RCC 7860 (cell line): ENCODE results near the gene AASDH.

ENCODE experiments used
- DNase-seq: peaks from one replicate; pipeline ENCODE4 v3.0.0-alpha.2; 2015; ENCODE audit warnings: low spot score
- FAIRE-seq: peaks from 2 replicates; lab custom pipeline; 2012; peaks lifted over from hg19 to GRCh38; lab: Jason Lieb, UNC

The AASDH gene

DNA sequence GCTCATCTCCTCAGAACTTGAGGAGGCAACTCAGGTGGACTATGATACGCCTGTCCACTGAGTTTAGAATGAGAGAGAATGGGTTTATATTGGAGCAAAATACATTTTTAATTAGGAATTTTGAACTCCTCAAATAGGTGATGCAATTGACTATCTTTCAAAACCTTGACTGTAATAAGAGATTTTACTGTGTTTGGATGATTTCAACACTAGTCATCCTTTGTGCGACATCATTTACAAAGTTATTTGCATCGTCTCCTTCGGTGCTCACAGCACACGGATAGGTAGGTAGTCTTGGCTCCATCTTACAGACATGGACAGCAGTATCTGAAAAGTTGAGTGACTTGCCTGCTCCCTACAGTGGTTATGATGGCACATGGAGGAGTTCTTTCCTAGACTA is 67.0 kb downstream of the AASDH start:
- DNase-seq = no peak
- FAIRE-seq = no peak

DNA sequence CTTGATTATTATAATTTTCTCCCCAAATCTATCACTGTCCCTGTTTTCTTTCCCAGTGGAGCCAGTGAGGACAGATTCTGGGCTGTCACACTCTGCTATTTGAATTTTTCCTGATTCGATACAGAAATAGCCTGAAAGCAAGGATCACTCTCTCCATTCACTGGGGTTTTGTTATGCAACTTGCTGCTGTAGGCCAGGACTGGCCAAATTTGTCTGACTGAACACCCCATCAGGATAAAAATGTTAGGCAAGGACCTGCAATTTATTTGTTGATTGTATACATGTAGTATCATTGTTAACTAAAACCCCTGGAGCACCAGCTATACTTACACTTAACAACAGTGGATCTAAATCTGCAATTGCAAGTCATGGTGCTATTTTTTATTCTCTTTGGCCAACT is 68.7 kb downstream of the AASDH start:
- FAIRE-seq (no peak), DNase-seq (no peak)

DNA sequence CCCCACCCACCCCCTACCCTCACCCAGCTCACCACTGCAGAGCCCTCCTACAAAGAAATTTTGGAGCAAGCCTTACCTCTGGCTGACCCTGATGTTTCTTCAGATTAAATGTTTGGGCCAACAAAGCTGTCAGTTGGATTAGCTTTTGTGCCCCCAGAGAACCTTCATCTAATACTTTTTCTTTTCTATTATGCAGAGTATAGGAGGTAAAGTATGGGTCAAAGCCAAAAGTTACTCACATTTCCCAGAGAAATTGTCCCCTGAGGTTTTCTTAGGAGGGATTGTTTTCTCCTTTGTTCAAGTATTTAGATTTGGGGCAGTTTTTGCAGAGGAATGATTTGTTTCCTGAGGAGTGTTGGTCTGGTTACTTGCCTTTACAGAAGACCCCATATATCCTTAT is 69.5 kb downstream of the AASDH start:
- DNase-seq (no peak), FAIRE-seq (no peak)

DNA sequence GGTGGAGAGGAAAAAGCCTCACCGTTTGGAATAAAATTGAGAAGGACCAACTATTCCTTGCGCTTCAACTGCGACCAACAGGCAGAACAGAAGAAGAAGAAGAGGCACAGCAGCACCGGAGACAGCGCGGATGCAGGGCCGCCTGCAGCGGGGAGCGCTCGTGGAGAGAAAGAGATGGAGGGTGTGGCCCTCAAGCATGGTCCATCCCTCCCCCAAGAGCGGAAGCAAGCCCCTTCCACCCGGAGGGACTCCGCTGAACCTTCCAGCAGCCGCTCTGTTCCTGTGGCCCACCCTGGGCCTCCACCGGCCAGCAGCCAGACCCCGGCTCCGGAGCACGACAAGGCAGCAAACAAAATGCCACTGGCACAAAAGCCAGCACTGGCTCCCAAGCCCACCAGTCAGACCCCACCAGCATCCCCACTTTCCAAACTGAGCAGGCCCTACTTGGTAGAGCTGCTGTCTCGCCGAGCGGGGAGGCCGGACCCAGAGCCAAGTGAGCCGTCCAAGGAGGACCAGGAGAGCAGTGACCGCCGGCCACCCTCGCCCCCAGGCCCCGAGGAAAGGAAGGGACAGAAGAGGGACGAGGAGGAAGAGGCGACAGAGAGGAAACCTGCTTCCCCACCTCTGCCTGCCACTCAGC is 71.2 kb downstream of the AASDH start:
- no peak for FAIRE-seq
- DNase-seq = no peak

DNA sequence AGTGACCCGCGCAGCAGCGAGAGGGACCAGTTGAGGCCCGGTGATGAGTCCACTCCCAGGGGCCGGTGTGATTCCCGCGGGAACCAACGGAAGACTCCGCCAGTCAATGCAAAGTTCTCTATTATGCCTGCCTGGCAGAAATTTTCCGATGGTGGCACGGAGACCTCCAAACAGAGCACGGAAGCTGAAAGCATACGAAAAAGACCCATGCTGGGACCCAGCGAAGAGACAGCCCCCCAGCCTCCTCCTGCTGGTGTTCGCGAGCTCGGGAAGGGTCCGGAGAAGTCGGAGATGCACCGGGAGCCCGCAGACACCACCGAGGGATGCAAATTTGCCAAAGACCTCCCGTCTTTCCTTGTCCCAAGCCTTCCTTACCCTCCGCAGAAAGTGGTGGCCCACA is 71.7 kb downstream of the AASDH start:
- no peak for FAIRE-seq
- DNase-seq = no peak

DNA sequence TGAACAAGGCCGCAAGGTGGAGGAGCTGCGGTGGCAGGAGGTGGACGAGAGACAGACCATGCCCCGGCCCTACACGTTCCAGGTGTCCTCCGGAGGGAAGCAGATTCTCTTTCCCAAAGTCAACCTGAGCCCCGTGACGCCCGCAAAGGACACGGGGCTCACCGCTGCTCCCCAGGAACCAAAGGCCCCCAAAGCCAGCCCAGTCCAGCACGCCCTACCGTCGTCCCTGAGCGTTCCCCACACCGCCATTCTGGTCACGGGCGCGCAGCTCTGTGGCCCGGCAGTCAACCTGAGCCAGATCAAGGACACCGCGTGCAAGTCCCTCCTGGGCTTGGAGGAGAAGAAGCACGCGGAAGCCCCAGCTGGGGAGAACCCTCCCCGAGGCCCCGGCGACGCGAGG is 72.2 kb downstream of the AASDH start:
- no peak for DNase-seq
- no peak for FAIRE-seq

DNA sequence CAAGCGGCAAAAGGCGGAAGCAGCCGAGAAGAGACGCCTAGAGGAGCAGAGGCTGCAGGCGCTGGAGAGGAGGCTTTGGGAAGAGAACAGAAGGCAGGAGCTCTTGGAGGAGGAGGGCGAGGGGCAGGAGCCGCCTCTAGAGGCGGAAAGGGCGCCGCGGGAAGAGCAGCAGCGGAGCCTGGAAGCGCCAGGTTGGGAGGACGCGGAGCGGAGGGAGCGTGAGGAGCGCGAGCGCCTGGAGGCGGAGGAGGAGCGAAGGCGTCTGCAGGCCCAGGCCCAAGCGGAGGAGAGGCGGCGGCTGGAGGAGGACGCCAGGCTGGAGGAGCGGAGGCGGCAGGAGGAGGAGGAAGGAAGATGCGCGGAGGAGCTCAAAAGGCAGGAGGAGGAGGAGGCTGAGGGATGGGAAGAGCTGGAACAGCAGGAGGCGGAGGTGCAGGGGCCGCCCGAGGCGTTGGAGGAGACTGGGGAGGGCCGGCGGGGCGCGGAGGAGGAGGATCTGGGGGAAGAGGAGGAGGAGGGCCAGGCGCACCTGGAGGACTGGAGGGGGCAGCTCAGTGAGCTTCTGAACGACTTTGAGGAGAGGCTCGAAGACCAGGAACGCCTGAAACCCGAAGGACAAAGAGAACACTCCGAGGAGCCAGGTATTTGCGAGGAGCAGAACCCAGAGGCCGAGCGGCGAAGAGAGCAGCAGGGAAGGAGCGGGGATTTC is 72.9 kb downstream of the AASDH start:
- FAIRE-seq (no peak), DNase-seq (no peak)

DNA sequence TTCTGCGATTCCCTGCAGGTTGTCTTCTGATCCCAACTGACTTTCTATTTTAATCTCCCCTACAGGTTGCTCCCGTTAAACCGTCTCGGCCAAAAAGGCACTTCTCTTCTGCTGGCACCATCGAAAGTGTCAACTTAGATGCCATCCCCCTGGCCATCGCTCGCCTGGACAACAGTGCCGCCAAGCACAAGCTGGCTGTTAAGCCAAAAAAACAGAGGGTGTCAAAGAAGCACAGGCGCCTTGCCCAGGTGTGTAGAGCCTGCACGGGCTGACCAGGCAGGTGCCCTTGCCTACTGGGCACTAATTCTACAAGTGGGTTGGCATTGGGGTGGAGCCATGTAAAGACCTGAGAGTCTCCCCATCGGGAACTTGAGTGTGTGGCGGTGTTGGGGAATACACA is 74.2 kb downstream of the AASDH start:
- DNase-seq (no peak), FAIRE-seq (no peak)

DNA sequence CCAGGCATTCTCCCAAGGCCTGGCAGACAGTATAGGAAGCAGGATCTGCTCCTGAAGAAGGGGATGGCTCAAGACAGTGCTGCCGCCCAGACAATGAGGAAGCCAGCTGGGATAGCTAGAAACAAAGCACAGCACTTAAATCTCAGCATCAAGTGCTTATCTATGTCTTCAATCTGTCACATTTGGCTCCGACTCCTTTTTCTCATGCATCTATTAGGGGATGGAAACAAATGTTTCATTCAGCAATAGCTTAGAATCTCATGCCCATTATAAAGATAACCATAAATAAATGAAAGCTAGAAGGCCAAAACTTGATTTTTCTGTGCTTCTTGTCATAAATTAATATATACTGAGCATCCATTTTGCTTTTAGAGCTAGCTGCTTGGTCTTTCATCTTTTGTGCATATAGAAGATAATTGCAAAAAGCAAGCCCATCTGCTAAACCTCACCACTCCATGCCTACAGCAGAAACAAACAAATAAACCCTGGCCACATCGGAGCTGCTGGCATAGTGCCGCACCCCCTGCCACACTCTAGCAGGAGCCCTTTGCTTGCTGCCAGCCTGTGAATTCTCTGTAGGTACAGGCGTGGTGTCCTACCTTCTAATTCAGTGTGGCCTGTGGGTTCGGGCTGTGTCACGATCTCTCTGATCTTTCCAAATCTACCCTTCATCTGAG is 75.9 kb downstream of the AASDH start:
- no peak for DNase-seq
- no peak for FAIRE-seq

DNA sequence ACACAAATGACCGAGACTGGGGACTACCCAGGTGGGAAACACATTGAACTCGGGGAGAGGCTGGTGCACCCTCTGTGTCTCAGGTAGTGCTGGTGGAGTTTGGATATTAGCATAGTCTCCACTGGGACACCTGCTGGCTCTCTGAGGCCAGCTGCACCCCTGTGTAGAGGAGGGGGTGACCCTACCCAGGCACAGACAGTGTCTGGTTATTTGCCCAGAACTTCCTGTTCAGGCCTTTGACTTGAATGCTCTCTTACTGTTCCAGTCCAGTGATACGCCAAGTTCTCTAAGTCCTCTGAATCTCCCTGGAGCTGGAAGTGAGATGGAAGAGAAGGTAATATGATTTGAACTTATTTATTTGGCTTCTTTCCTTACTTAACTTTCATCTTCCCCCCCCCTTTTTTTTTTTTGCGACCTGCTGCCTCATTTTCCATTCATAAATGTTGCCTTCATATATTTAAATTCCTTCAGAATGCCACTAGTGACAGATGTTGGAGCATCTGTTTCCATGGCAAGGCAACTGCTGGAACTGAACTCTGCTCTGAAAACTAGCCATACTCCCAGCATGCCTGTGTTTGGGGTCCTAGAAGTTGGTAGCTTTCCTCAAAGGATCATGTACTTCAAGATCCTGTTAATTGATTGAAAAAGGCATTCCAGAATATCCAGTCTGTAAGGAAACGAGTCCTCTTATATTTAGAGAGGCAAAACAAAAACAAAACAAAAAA is 76.7 kb downstream of the AASDH start:
- FAIRE-seq (no peak), DNase-seq (no peak)

DNA sequence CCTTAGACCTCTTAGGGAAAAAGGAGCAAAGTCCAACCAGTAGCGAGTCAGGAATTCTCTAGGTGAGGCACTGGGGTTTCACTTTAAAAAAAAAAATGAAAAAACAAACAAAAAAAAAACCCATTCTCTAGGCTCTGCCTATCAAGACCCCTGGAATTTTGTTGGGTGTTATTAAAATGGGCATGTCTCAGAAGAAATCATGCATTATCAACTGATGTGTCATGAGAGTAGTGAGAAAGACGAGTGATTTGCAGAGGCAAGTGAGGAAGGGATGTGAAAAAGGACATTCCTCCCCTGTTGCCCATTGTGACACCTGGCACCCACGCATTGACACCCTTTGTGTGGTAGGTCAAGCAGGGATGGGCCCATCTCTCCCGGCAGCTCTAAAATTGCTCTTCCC is 78.9 kb downstream of the AASDH start:
- FAIRE-seq (no peak), DNase-seq (no peak)

DNA sequence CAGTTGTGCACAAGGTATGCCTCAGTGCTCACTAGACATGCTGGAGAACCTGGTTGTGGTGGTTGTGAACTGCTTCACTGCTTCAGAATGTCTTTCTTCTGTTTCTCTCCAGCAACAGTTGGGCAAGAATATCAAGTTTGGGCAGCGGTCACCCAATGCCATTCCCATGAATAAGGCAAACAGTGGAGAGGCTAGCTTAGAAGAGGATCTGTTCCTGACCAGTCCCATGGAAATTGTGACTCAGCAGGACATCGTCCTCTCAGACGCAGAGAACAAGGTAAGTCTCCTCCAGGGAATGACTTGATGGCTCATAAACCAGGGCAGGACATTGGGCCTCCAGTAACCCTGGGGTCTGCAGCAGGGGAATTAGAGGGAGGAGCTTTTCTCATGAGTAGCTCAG is 79.9 kb downstream of the AASDH start:
- DNase-seq (peak; percentile 90), FAIRE-seq (peak; percentile 91)

DNA sequence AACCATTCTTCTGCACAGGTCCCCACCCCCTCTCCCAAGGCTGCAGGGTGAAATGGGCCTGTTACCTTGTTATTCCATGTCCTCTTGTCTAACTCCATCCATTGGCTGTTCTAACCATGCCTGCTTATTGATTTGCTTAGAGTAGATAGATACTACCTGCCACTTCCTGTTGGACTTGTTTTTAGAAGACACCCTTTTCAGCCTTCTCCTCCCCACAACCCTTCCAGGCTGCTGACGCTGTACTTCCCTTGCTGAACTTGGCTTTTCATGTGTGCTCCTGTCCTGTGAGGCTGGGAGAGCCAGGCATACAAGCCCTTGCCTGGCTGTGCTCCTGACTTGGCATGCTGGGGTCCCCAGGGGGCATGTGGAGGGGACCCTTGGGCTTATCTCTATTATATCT is 81.9 kb downstream of the AASDH start:
- FAIRE-seq (no peak), DNase-seq (no peak)

DNA sequence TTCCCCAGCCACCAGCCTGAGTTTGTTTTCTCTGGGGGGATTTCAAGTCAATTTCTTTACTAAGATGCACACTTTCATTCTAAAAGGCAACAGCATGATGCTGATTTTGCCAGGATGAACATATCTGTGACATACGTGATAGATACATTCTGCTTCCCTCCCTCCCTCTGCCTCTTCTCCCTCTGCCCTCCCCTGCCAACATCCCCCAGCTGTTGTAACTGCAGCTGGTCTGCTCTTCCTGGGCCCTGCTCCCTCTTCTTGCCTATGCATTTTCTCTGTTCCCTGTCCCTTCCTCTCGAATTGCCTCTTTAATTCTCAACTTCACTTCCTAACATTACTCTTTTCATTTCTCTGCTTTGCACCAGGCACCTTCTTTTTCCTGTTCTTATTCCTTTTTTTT is 83.4 kb downstream of the AASDH start:
- FAIRE-seq (no peak), DNase-seq (no peak)

DNA sequence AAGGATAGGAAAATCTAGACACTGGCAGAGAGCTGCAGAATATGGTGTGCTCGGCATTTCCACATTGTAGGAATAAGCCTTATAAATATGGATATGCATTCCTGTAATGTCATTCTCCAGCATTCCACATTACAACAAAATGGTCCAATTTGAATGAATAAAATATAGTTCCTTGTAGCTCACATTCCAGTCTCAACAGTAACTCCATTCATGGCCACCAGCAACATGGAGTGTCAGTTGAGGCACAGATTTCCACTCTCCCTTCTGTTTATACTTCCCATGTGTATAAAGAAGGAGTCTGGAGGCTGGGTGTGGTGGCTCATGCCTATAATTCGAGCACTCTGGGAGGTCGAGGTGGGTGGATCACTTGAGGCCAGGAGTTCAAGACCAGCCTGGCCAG is 84.5 kb downstream of the AASDH start:
- no peak for FAIRE-seq
- DNase-seq = no peak

DNA sequence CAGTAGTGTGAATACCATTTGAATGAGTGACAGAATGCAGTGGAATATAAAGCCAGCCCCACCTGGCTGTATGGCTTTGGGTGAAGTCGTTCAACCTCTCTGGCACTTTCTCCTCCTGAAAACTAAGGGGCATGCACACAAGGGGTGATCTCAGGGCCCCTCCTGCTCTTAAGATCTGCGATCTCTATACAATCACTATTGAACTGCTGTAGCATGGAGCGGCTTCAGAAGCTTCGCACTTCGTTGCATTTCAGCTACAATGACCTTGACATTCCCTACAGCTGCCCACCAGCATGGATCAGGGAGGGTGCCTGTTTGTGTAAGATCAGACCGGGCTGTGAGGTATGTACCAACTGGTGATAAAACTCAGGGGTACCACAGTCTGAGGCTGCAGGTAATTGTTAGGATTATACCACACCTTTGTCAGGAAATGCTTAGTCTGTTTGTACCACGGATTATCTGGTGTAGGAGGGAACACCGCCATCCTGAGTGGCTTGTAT is 85.2 kb downstream of the AASDH start:
- FAIRE-seq = no peak
- no peak for DNase-seq

DNA sequence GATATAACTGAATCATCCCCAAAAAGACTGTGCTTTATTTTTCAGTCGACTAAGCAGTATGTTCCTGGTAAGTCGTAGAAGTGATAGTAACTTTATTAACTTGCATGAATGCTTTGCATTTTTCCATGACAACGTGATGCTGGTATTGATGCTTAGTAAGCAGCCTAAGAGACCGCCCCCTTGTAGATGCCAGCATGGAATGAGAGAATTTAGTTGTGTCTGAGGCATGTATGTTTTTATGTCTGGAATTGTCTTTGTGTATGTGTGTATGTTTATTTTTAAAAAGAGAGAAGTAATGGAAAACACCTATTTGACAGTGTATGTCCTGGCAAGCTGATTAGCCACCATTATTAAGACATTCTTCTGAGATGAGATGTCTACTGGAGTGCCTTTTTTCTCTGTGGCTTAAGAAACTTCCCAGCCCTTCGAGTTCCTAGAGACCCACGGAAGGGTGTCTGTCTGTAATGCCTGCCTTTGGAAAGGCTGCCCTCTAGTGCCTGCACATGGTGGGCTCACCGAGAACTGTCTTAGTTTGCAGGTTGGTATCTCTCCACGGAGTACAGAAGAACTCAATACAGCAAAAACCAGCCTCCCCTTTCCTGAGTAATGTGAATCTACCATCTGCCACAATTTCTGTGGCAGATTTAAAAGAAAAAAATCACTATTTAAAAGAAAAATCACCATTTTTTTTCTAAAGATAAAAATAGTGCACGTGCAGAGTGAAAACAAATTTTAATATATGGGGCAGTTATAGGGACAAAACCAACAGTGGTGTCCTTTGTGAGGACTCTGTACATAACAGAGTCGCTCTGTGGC is 85.9 kb downstream of the AASDH start:
- FAIRE-seq (peak; percentile 71), DNase-seq (peak; percentile 69)

DNA sequence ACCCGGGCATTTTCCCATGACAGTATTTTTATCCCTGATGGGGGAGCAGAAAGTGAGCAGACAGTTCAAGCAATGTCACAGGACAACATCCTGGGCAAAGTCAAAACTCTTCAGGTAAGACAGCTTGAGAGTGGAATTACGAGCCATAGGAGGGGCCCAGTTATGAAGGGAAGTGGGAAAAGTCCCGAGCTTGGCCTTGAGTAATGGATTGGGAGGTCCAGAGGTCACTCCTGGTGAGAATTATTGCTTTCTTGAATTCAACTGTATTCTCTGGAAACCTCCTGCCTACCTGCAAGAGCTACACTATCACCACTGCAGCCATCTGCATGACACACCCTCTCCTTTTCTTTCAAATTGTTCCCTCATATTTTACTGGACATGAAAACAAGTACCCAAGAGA is 89.1 kb downstream of the AASDH start:
- FAIRE-seq (no peak), DNase-seq (no peak)

DNA sequence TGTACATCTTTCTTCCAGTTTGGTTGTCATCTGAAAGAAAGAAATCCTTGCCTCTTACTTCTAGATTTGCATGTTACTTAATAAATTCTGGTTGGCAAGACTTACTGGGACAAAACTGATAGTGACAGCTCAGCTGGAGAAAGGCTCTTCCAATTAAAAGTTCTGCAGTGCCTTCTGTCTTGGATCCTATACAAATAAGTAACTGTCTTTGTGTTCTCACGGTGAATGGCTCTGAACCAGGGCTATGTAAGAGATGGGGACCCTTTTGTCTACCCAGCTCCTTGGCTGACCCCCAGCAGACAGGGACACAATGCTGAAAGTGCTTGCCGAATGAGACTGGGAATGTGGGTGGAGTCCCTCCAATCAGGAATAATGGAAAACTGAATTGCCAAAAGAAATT is 89.5 kb downstream of the AASDH start:
- DNase-seq (no peak), FAIRE-seq (no peak)

DNA sequence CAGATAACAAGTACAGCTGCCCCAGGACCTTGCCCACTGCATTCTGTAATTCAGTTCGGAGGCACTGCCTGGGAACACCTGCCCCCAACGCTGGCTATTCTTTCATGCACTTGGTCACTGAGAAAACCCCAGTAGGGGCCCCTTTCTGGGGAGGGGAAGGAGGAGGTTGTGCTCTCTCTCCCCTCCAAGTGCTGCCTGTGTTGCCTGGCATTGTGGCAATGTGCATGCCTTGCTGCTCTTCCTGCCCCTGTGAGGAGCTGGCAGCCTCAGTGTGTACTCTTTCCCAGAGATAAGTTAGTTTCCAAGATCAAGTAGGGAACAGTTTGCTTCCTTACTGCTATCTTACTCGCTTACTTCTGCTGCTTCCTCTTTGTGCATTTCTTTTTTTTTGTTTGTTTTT is 90.8 kb downstream of the AASDH start:
- DNase-seq (no peak), FAIRE-seq (no peak)

DNA sequence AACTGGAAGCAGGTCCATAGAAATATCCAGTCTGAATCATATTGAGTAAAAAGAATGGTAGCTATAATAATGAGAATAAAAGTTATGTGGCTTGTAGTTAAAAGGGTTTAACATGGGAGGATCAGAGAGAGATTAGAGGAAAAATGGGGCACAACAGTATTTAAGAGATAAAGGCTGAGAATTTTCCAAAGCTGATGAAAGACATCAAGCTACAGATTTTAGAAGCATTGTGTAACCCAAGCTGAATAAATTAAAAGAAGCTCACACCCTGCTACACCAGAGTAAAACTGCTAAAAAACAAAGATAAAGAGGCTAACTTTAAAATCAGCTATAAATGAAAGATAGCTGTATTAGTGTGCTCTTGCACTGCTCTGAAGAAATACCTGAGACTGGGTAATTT is 94.2 kb downstream of the AASDH start:
- DNase-seq (no peak), FAIRE-seq (no peak)
